NCI-H2171 treated with DMSO at 0.1 percent for 48 hours (cell line): ENCODE data around the gene PPDPF.
A peak's percentile ranks its signal among the peaks of the same experiment; 100 is the strongest.

Experiments used
- DNase-seq: peaks from one replicate; lab custom pipeline; 2025; lab: John Stamatoyannopoulos, UW

Gene PPDPF

GRCh38 chr20:63522091-63522868 is 1.7 kb downstream of the PPDPF start:
- no peak for DNase-seq

- no peak for DNase-seq
Observed at GRCh38 chr20:63522981-63523611, 2.5 kb downstream of the PPDPF start.

DNA sequence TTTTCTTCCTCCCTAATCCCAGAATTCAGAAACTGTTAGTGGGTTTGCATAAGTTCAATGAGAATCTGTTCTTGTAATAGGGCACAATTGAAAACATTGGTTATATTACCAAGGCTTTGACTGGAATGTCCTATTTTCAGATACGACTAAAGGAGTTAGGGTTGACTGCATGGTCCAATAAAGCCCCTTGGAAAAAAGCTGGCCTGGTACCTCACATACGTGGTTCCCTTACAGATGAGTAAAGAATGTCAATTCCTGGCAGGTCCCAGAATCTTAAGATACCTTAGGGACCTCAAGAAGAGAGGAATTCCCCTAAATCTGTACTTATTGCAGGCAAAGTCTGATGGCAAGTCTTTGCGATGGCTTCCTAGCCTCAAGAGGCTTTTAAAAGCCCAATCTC is 4.6 kb downstream of the PPDPF start:
- DNase-seq, result peak; percentile 25

- DNase-seq, result no peak
Observed at GRCh38 chr20:63525971-63526370, 5.4 kb downstream of the PPDPF start.

GRCh38 chr20:63527184-63527583 is 6.6 kb downstream of the PPDPF start:
- no peak for DNase-seq

- DNase-seq, result no peak
Observed at GRCh38 chr20:63529180-63529860, 8.8 kb downstream of the PPDPF start.

DNA sequence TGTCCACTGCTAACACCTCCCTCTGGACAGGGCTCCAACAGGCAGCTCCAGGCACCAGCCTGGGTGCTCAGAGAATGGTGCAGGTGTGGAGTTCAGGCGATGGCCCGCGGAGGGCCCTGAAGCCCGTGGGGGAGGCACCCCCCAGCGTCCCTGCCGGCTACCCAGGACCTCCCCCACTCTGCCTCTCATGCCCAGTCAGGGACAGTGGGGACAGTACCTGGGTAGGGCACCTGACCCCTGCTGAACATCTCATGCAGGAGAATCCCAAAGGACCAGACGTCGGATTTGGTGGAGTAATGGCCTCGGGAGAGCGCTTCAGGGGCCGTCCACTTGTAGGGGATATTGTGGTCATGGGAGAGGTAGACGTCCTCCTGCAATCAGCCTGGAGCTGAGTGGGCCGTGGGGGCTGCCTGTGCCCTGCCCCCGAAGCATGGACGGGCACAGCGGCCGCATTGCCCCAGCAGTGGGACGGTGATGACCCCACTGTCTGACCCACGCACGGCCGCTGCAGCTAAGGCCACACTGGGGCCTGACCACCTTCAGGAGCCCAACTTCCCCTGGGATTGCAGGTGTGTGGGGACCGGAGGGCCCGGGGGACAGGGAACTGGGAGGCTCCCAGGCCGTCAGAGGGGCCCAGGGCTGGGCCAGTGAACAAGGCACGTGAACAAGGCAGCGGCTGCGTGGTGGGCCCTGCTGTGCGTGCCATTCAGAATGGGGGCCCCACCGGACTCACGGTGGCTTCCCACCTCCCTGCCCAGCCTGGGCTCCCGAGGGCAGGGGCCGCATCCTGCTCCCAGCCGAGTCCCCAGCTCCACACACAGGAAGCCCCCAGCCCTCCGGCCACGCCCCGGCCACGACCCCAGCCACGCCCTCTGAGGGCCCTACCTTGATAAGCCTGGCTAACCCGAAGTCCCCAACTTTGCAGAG is 9.6 kb downstream of the PPDPF start:
- DNase-seq, result no peak

DNA sequence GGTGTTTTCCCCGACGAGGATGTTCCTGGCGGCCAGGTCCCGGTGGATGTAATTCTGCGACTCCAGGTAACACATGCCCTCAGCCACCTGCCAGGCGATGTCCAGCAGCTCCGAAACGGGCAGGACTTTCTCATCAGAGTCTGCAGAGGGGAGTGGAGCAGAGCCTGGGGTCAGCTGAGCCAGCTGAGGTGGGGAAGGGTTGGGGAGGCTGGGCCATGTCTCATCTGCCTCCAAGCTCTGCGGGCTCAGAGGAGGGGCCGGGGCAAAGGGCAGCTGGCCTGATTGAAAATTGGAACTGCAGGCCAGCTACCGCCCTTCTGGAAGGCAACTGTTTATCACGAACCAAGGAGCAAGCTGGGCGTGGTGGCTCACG is 10.2 kb downstream of the PPDPF start:
- no peak for DNase-seq

- no peak for DNase-seq
Observed at GRCh38 chr20:63531686-63532448, 11.3 kb downstream of the PPDPF start.

DNA sequence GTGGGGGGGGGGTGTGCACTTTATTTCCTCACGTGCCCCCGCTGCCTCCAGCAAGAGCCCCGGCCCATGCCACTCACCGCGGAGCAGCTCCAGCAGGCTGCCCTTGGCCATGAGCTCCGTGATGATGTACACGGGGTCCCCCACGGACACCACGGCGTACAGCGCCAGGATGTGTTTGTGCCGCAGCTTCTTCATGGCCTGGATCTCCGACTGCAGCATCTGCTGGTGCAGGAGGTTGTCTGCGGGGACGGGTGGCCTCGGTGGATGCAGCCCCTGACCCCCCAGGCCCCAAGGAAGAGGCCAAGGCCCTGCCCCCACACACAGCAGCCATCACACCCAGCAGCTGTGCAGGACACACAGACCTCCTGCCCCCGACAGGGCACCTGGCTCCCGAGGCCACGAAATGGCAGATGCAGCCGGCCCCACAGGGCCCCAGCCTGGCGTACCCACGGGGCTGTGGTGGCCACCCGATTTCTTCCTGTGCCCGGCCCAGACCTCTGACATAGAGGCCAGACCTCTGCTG is 11.9 kb downstream of the PPDPF start:
- DNase-seq, result no peak

DNA sequence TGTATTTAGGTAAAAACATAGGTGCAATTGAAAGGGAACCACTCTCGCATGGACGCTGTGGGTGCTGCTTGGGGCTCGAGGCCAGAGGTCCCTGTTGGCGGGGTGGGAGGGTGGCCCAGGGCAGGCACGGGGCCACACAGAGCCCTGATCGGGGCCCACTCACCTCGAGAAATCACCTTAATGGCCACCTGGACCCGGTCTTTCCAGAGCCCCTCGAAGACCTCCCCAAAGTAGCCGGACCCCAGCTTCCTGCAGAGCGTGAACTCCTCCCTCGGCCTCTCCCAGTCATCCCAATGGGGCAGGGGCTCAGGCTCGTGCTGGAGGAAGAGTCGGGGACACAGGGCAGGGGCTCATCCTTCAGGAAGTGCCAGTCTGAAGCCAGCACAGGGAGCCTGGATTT is 12.8 kb downstream of the PPDPF start:
- DNase-seq, result no peak

DNA sequence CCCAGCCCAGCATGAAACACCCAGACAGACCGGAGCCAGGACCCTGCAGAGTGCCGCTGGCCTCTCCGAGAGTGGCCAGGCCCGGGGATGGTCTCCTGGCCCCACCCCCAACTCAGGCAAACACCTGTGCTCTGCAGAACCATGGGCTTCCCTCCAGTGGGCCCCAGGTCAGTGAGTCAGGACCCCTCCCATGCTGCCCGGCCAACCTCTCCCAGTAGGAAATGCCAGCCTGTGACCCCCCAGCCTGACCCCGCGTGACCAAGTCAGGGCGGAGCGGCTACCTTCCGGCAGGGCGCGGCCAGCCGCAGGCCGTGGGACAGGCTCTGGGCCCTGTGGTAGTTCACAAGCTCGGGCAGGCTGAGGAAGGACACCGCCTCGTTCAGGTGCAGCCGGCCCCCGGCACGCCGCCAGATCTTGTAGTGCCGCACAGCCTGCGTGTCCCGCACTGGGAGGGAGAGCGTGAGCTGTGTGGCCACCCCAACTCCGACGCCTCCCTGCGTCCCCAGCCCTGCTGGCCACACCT is 13.4 kb downstream of the PPDPF start:
- no peak for DNase-seq

GRCh38 chr20:63534427-63534830 is 13.9 kb downstream of the PPDPF start:
- no peak for DNase-seq

- DNase-seq, result no peak
Observed at GRCh38 chr20:63534831-63535651, 14.5 kb downstream of the PPDPF start.

DNA sequence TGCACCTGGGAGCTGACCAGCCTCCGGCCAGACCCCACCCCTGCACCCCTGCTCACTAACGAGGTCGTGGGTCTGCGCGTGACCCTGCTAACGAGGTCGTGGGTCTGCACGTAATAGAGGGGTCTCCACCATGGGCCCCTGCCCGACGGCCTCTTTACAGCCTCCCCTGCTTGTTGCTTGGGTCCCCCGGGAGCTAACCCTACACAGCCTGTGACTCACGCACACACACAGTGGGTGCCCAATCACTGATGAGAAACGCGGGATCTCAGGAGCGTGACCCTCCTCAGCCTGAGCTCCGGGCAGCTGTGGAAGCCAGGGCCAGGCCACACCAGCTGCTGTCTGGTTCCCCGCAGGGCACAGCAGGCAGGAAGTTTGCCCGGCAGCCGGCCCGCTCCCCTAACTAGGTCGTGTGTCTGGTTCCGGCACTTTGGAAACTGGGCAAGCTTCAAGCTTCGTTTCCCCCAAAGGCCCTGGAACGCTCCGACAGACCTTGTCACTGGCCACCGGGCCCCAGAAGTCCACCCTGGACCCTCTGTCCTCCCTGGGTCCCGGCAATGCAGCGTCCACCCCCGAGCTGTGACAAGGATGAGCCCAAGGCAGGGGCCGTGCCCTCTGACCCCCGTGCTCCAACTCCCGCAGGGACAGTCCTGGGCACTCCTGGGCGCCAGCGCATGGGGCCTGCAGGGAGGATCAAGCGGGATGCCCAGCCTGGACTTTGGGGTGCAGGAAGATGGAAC is 15.8 kb downstream of the PPDPF start:
- DNase-seq, result no peak

DNA sequence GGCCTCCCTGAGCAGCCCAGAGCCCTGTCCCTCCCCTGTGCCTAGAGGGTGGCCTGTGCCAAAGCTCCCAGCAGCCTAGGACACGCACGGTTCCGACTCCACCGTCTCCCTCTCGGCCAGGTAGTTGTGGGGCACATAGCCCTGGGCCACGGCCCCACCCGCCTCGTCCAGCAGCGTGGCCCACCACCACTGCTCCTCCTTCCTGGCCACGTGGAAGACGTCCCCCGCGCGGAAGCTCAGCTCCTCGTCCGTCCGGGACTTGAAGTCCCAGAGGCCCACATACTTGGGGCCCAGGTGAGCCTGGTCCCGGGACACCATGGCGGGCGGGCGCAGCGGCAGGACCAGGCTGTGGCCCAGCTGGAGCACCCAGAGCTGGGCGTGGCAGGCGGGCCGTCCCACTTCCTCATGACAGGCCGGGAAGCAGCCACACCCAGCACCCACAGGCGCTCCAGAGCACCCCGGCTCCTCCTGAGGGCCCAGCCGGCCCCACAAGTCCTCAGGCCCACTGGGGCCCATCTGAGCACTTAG is 16.5 kb downstream of the PPDPF start, which contains the start of gene PTK6:
TSS of gene PTK6 (minus strand) at position 380 of the 528 bp plus-strand sequence. CDS start at position 318, 62 bp downstream.
- DNase-seq, result no peak

DNA sequence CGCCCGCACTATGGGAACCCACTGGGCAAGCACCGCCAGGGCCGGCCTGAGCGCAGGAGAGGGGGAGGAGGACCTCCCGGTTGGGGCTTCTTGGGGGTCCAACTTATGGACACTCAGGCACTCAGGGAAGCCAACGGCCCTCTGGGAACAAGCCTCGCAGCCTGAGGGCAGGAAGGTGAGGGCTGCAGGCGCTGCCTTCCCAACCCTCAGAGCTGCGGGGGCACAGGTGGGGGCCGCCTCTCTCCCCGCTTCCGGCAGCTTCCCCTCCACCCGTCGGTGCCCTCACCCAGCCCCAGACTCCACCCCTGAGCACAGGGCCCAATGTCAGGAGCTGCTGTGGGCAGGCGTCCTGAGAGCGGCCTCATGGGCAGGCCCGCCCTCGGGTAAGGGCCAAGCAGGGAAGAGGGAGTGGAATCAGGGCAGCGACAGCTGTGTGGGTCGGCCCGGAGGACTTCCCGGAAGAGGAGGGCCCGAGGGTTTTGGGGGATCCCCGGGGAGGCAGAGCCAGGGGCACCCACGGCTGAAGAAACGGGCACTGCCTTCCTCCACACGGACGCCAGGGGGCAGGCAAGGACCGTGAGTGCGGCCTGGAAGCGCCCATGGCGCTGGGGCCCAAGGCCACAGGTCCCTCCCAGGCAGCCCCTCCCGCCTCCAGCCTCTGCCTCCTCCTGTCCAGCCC is 17.1 kb downstream of the PPDPF start:
- DNase-seq, result peak; percentile 67
